Endothelial cell of umbilical vein (primary cell): ENCODE measurements around the gene DGLUCY. TPM values are rescaled to one million over a fixed set of nuclear protein-coding genes. Genes with fewer than 3 reads are reported as not detected.
"Not testable (repeated sequence)": the region's sequence is repeated elsewhere in the genome, so short reads cannot be mapped to it uniquely, and the experiment has no call there.

Source experiments
- BruUV-seq: library from RNA; stranded (reverse); fragments of 400-500 nt; replicated peaks from 2 replicates; lab custom pipeline; 2021; lab: Mats Ljungman, UMichigan
- CTCF ChIA-PET: fragments of 300-600, 350-600 bp; sonication (Branson Sonifier 250); formaldehyde crosslinking; loops from one replicate; lab custom pipeline; 2021; ENCODE audit warnings: antibody characterized with exemption, inconsistent platforms; lab: Charles Lee
- POLR2A ChIA-PET: fragments of 300-600, 350-600 bp; sonication (Branson Sonifier 250); formaldehyde crosslinking; loops from one replicate; lab custom pipeline; 2021; ENCODE audit warnings: antibody characterized with exemption, inconsistent platforms; lab: Charles Lee
- DNase-seq: peaks from one replicate; pipeline ENCODE4 v3.0.0-alpha.2; 2011; ENCODE audit warnings: low read depth, low spot score
- FAIRE-seq: peaks from 2 replicates; lab custom pipeline; 2011; peaks lifted over from hg19 to GRCh38; lab: Jason Lieb, UNC
- H2AFZ ChIP-seq: 2 replicates; pipeline ENCODE4 v1.6.0; 2012; ENCODE audit warnings: low read depth, low read length, control low read depth, inconsistent platforms
- H3K27ac ChIP-seq: 2 replicates; pipeline ENCODE4 v1.5.1; 2011; ENCODE audit warnings: low read depth, mild to moderate bottlenecking, control low read depth, low read length, moderate library complexity; ENCODE audit not compliant: insufficient read depth
- H3K27me3 ChIP-seq, 2 experiments: 2 replicates each; pipeline versions ENCODE4 v1.6.0 to v1.6.1; 2011; ENCODE audit warnings: low read length in 2 of 2, mixed read lengths in 1 of 2; ENCODE audit not compliant: control insufficient read depth in 2 of 2, insufficient read depth in 2 of 2
- H3K36me3 ChIP-seq, 2 experiments: 2 replicates in 1 of 2; 3 replicates in 1 of 2; pipeline ENCODE4 v1.5.1; 2011; ENCODE audit warnings: low read length in 2 of 2, mild to moderate bottlenecking in 1 of 2, moderate library complexity in 1 of 2; ENCODE audit not compliant: control insufficient read depth in 2 of 2, insufficient read depth in 2 of 2; ENCODE audit errors: extremely low read depth in 1 of 2
- H3K4me1 ChIP-seq: 3 replicates; pipeline ENCODE4 v1.5.1; 2011; ENCODE audit warnings: mild to moderate bottlenecking, low read length; ENCODE audit not compliant: control insufficient read depth, insufficient read depth; ENCODE audit errors: extremely low read depth
- H3K4me2 ChIP-seq: 2 replicates; pipeline ENCODE4 v1.6.1; 2011; ENCODE audit warnings: low read length, control low read depth, mixed read lengths; ENCODE audit not compliant: insufficient read depth
- H3K4me3 ChIP-seq, 3 experiments: fragments of 200-600 bp in 1 of 3; sonication (generic), shearing (Covaris generic) in 1 of 3; replicated peaks in 1 of 3; 2 replicates each; pipeline ENCODE4 v1.5.1; 2011 to 2016; ENCODE audit warnings: control low read depth in 3 of 3, low read length in 3 of 3, mild to moderate bottlenecking in 2 of 3, inconsistent platforms in 1 of 3, low read depth in 1 of 3, moderate library complexity in 1 of 3; ENCODE audit not compliant: insufficient read depth in 1 of 3
- H3K79me2 ChIP-seq: 2 replicates; pipeline ENCODE4 v1.6.0; 2012; ENCODE audit warnings: low read length, inconsistent platforms; ENCODE audit not compliant: control insufficient read depth, insufficient read depth
- H3K9ac ChIP-seq: replicated peaks from 2 replicates; pipeline ENCODE3; 2011; ENCODE audit warnings: low read length, control low read depth; ENCODE audit not compliant: insufficient read depth; ENCODE audit errors: extremely low read depth
- H3K9me1 ChIP-seq: replicated peaks from 3 replicates; pipeline ENCODE4 v1.6.0; 2011; ENCODE audit warnings: mild to moderate bottlenecking, low read length; ENCODE audit not compliant: control insufficient read depth, insufficient read depth; ENCODE audit errors: extremely low read depth
- H3K9me3 ChIP-seq: replicated peaks from 2 replicates; pipeline ENCODE4 v1.5.1; 2012; ENCODE audit warnings: low read length, inconsistent platforms; ENCODE audit not compliant: control insufficient read depth, insufficient read depth
- H4K20me1 ChIP-seq: replicated peaks from 2 replicates; pipeline ENCODE3; 2011; ENCODE audit warnings: mild to moderate bottlenecking, low read length; ENCODE audit not compliant: control insufficient read depth, insufficient read depth; ENCODE audit errors: extremely low read depth
- CTCF ChIP-seq, 2 donors: IDR thresholded peaks; 1 replicate in 1 of 2; 2 replicates in 1 of 2; pipeline ENCODE4 v1.5.1; 2011; ENCODE audit warnings: low read length in 2 of 2, mild to moderate bottlenecking in 2 of 2, moderate library complexity in 2 of 2, control low read depth in 1 of 2, inconsistent platforms in 1 of 2, low read depth in 1 of 2; ENCODE audit not compliant: insufficient read depth in 1 of 2; ENCODE audit errors: extremely low read depth in 1 of 2
- EZH2 ChIP-seq: IDR thresholded peaks from 2 replicates; pipeline ENCODE4 v1.6.1; 2012; ENCODE audit warnings: borderline replicate concordance, low read depth, mild to moderate bottlenecking, moderate library complexity, low read length, inconsistent platforms; ENCODE audit not compliant: severe bottlenecking
- FOS ChIP-seq: IDR thresholded peaks from 2 replicates; pipeline ENCODE4 v1.6.1; 2011; ENCODE audit warnings: mild to moderate bottlenecking, low read length, moderate library complexity, borderline replicate concordance; ENCODE audit not compliant: insufficient read depth
- GATA2 ChIP-seq: IDR thresholded peaks from 2 replicates; pipeline ENCODE4 v1.7.0; 2011; ENCODE audit warnings: low read depth, mild to moderate bottlenecking, moderate library complexity, mixed read lengths, low read length; ENCODE audit not compliant: insufficient read length, insufficient read depth
- JUN ChIP-seq: IDR thresholded peaks from 2 replicates; pipeline ENCODE4 v1.6.1; 2011; ENCODE audit warnings: borderline replicate concordance, low read depth; ENCODE audit not compliant: insufficient read length, insufficient read depth
- MYC ChIP-seq: IDR thresholded peaks from one replicate; pipeline ENCODE4 v1.6.1; 2011; ENCODE audit warnings: mild to moderate bottlenecking, low read depth, low read length
- POLR2A ChIP-seq: IDR thresholded peaks from 2 replicates; pipeline ENCODE4 v1.6.1; 2012; ENCODE audit warnings: low read depth, mild to moderate bottlenecking, control low read depth, low read length
- POLR2AphosphoS5 ChIP-seq: IDR thresholded peaks from 2 replicates; pipeline ENCODE4 v1.6.1; 2012; ENCODE audit warnings: low read depth, mild to moderate bottlenecking, control low read depth, low read length, moderate library complexity; ENCODE audit not compliant: insufficient read depth
- dilution Hi-C: fragments of 300-500 bp; cut with MboI; formaldehyde crosslinking; loops from one replicate; pipeline ENCODE4 v1.15.0; 2019; ENCODE audit warnings: low sequenced_read_pairs; ENCODE audit not compliant: extremely low pct_ligation_motif_present
- intact Hi-C: fragments of 100-400 bp; cut with micrococcal nuclease; formaldehyde crosslinking; loops from one replicate; pipeline ENCODE4 v1.10.0; 2022
- polyA plus RNA-seq, 4 experiments: library from polyadenylated mRNA; depleted of rRNA in 3 of 4; stranded (reverse) in 3 of 4; unstranded in 1 of 4; fragments of >200 nt; gene quantifications; 2 replicates each; pipeline versions ENCODE4 v1.2.1 to v1.2.3, GENCODE V29; 2011 to 2012; ENCODE audit warnings: missing spikeins in 1 of 4
- total RNA-seq: library from RNA; stranded (reverse); gene quantifications from 2 replicates; pipeline ENCODE4 v1.2.3, GENCODE V29; 2021
- TF ChIP-seq, protein P1 (sequence below): IDR thresholded peaks from 2 replicates; pipeline ENCODE4 v1.6.1; 2011; ENCODE audit not compliant: insufficient read depth, insufficient read length

DGLUCY gene
- total and polyA plus RNA-seq, 2 donors (not counting 3 experiments of a cell fraction or from before 2014, with no cell fraction given) = 40.9 to 65.6 TPM

GRCh38 chr14:91155626-91156089 lies 41.8 kb downstream of the DGLUCY start:
- H3K4me2 ChIP-seq = no peak overlapping the region

DNA sequence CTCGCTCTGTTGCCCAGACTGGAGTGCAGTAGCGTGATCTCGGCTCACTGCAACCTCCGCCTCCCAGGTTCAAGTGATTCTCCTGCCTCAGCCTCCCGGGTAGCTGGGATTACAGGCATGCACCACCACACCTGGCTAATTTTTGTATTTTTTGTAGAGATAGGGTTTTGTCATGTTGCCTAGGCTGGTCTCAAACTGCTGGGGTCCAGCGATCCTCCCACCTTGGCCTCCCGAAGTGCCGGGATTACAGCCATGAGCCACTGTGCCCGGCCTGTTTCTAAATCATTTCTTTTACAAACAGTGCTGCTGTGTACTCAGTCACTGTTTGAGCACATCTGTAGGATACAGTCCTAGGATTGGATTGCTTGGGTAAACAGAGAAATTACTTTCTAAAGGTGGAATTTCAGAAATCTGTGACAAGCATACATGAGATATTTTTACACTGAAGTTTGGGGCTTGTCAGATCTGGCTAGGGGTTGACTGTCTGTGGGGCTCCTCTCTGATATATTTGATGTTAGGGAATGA lies 42.3 kb downstream of the DGLUCY start:
- H2AFZ ChIP-seq, dilution Hi-C loops, H3K4me3 ChIP-seq, POLR2A ChIA-PET, FAIRE-seq, H3K79me2 ChIP-seq, H4K20me1 ChIP-seq, H3K27me3 ChIP-seq, H3K9ac ChIP-seq, H3K9me1 ChIP-seq, H3K4me2 ChIP-seq, H3K4me1 ChIP-seq, H3K9me3 ChIP-seq, BruUV-seq, H3K27ac ChIP-seq, DNase-seq, intact Hi-C loops: not testable (repeated sequence)
- CTCF ChIA-PET = interaction anchor here (3.8 kb wide), 1 partner anchor 17 kb away, joined by 22 read pairs; no protein-coding TSS in a partner anchor
- peaks cover 5 to 19% of the 10 kb centered on the region in 2 experiments for H3K36me3 ChIP-seq

More at GRCh38 chr14:91155626-91156089, 41.8 kb downstream of the DGLUCY start:
- Histone ChIP-seq H4K20me1 (no peaks in the 10 kb centered on the region), H3K4me1 (peaks cover 9% of the 10 kb centered on the region), H2AFZ (no peak overlapping the region), H3K27ac (no peak overlapping the region), H3K9ac (no peak overlapping the region), H3K4me3 (no peak overlapping the region), H3K79me2 (no peaks in the 10 kb centered on the region), H3K9me1 (no peaks in the 10 kb centered on the region), H3K27me3 (no peaks in the 10 kb centered on the region), H3K9me3 (no peaks in the 10 kb centered on the region), H3K36me3 (peaks cover 5 to 16% of the 10 kb centered on the region in 2 experiments)
- BruUV-seq = no TSS peak
- FAIRE-seq = no peak
- CTCF ChIA-PET = interaction anchor here (3.8 kb wide), 1 partner anchor 18 kb away, joined by 22 read pairs; no protein-coding TSS in a partner anchor
- TF ChIP-seq, protein P1, sequence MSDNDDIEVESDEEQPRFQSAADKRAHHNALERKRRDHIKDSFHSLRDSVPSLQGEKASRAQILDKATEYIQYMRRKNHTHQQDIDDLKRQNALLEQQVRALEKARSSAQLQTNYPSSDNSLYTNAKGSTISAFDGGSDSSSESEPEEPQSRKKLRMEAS = no peak
- TF ChIP-seq POLR2AphosphoS5 = no peak
- no peak for TF ChIP-seq MYC
- no peak for TF ChIP-seq FOS
- TF ChIP-seq EZH2 = no peak
- TF ChIP-seq CTCF (IDR thresholded peaks at IDR 0.05; ENCODE audit: extremely low read depth in 1 of 2, insufficient read depth in 1 of 2, low read depth in 1 of 2, low read length in 2 of 2) = no peak
- no peak for TF ChIP-seq JUN
- no peak for TF ChIP-seq POLR2A
- no peak for TF ChIP-seq GATA2
- dilution Hi-C loops (no loop called here), intact Hi-C loops (no loop called here)
- DNase-seq = no peak
- POLR2A ChIA-PET = no interaction called here

DNA sequence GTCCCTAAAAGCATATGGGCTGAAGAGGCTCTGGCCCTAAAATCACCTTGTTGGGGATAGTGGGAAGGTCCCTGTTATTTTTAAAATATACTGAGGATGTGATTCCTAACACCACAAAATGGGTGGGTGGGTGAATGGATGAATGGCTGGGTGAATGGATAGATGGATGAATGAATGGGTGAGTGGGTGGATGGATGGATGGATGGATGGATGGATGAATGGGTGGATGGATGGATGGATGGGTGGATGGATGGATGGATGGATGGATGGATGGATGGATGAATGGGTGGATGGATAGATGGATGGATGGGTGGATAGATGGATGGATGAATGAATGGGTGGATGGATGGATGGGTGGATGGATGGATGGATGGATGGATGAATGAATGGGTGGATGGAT lies 43.0 kb downstream of the DGLUCY start:
- BruUV-seq, POLR2A ChIA-PET, dilution Hi-C loops, H3K9me1 ChIP-seq, CTCF ChIA-PET, H3K9me3 ChIP-seq, H3K4me1 ChIP-seq, H2AFZ ChIP-seq, DNase-seq, H4K20me1 ChIP-seq, H3K4me2 ChIP-seq, H3K27ac ChIP-seq, H3K27me3 ChIP-seq, FAIRE-seq, H3K79me2 ChIP-seq, intact Hi-C loops, H3K9ac ChIP-seq, H3K4me3 ChIP-seq: not testable (repeated sequence)
- H3K36me3 ChIP-seq = peaks cover 5 to 26% of the 10 kb centered on the region in 2 experiments
